Endodermal cell (in vitro differentiated cells): ENCODE results near the gene PSMB8. TPM values are rescaled to one million over a fixed set of nuclear protein-coding genes. Genes with fewer than 3 reads are reported as not detected.

Experiments
- DNase-seq: peaks from one replicate; pipeline ENCODE4 v3.0.0-alpha.2; 2017
- H3K27ac ChIP-seq: 2 replicates; pipeline ENCODE4 v1.5.1; 2013; ENCODE audit warnings: mild to moderate bottlenecking, low read depth, low read length, moderate library complexity
- H3K27me3 ChIP-seq: 2 replicates; pipeline ENCODE4 v1.6.1; 2013; ENCODE audit warnings: mild to moderate bottlenecking, low read length, moderate library complexity; ENCODE audit not compliant: insufficient read depth, control insufficient read depth, poor library complexity, severe bottlenecking
- H3K36me3 ChIP-seq: 2 replicates; pipeline ENCODE4 v1.7.0; 2013; ENCODE audit warnings: mild to moderate bottlenecking, low read length, moderate library complexity; ENCODE audit not compliant: control insufficient read depth, insufficient read depth
- H3K4me1 ChIP-seq: one replicate; pipeline ENCODE4 v1.7.0; 2013; ENCODE audit warnings: low read length; ENCODE audit not compliant: control insufficient read depth, insufficient read depth
- H3K4me3 ChIP-seq: 2 replicates; pipeline ENCODE4 v1.5.1; 2013; ENCODE audit warnings: mild to moderate bottlenecking, low read length, moderate library complexity
- H3K9ac ChIP-seq: 2 replicates; pipeline ENCODE4 v1.6.1; 2013; ENCODE audit warnings: mild to moderate bottlenecking, low read length, moderate library complexity; ENCODE audit not compliant: poor library complexity, severe bottlenecking; ENCODE audit errors: extremely low read depth
- H3K9me3 ChIP-seq: 2 replicates; pipeline ENCODE4 v1.6.1; 2013; ENCODE audit warnings: mild to moderate bottlenecking, low read length, moderate library complexity; ENCODE audit not compliant: control insufficient read depth
- H3K27ac Mint-ChIP-seq: 2 replicates; pipeline ENCODE4 v1.8.0; 2020; ENCODE audit warnings: mixed read lengths
- H3K27me3 Mint-ChIP-seq: 2 replicates; pipeline ENCODE4 v1.8.0; 2021; ENCODE audit warnings: mild to moderate bottlenecking, mixed read lengths; ENCODE audit not compliant: insufficient read depth
- H3K36me3 Mint-ChIP-seq: 2 replicates; pipeline ENCODE4 v1.8.0; 2020; ENCODE audit warnings: low read depth, mixed read lengths
- H3K4me1 Mint-ChIP-seq: 2 replicates; pipeline ENCODE4 v1.8.0; 2020; ENCODE audit warnings: mixed read lengths
- H3K4me3 Mint-ChIP-seq: 2 replicates; pipeline ENCODE4 v1.8.0; 2020; ENCODE audit warnings: mild to moderate bottlenecking, moderate library complexity, mixed read lengths
- H3K9me3 Mint-ChIP-seq: 2 replicates; pipeline ENCODE4 v1.8.0; 2020; ENCODE audit warnings: mild to moderate bottlenecking, mixed read lengths
- CTCF ChIP-seq: fragments of 200-600 bp; sonication (generic); conservative IDR thresholded peaks from 2 replicates; pipeline ENCODE4 v1.5.0; 2021; ENCODE audit warnings: antibody characterized with exemption, mild to moderate bottlenecking
- WGBS, 2 experiments: methylation state at CpG; one replicate each; pipeline versions ENCODE4 v1.1.5 to v1.1.7; 2013; ENCODE audit warnings: missing lambda C conversion rate in 2 of 2, mixed read lengths in 1 of 2; ENCODE audit not compliant: insufficient coverage in 1 of 2, insufficient read length in 1 of 2; 5-methylcytosine and 5-hydroxymethylcytosine counted together
- total RNA-seq, 2 donors: library from RNA; stranded (reverse); fragmentation: NEBNext Ultra II Directional in 1 of 2; extraction: Animal tissue kit (Norgen Biotek cat#: 25700) in 1 of 2; gene quantifications; 2 replicates in 1 of 2; 3 replicates in 1 of 2; pipeline ENCODE4 v1.2.1, GENCODE V29; 2021

Gene PSMB8
- total RNA-seq, 2 donors from 2014 or later: 0.93 to 3.1 TPM

DNA sequence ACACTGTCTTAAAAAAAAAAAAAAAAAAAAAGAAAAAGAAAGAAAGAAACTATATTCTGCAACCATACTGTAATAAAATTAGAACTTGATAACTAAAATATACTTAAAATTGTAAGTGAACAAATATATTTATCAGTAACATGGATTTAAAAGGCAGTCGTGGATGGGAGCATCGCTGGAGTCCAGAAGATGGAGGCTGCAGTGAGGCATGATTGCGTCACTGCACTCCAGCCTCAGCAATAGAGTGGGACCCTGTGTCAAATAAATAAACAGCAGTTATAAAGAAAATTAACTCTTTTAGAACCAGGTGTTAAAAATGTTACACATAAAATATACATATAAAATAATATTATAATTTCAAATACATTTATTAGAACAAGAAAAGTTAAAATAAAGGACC is 18.9 kb upstream of the PSMB8 start:
- Mint-ChIP-seq H3K36me3 (no peaks in the 10 kb centered on the region), H3K4me1 (peaks cover 1% of the 10 kb centered on the region), H3K27me3 (peaks cover 31% of the 10 kb centered on the region), H3K9me3 (no peaks in the 10 kb centered on the region), H3K4me3 (no peak overlapping the region), H3K27ac (no peak overlapping the region)
- Histone ChIP-seq H3K9ac (no peak overlapping the region), H3K27ac (no peak overlapping the region), H3K27me3 (peaks cover 48% of the 10 kb centered on the region), H3K36me3 (no peaks in the 10 kb centered on the region), H3K4me1 (no peaks in the 10 kb centered on the region), H3K9me3 (no peaks in the 10 kb centered on the region), H3K4me3 (no peak overlapping the region)
- TF ChIP-seq CTCF: no peak
- 95% methylated on average over 3 of the region's 3 CpGs; no CpG with 5 or more reads in 1 of the 2 experiments for WGBS, 2 experiments
- DNase-seq: no peak

DNA sequence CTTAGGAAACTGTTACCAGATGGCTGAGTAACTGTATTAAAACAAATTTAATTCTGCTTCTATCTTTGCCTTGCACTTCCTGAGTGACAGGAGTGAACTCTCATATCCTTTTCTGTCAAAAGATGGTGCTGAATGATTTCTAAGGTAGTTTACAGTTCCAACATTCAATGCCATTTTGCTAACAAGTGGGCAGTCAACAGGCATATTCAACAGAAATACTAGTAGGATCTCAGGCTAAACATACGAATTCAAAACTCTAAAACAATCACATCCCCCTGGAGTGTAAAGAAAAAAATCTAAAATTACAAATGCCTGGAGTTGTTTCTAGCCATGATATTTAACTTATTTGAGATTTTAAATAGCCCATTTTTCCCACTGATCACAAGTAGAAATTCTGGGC is 16.8 kb upstream of the PSMB8 start:
- Histone ChIP-seq H3K27me3 (peaks cover 55% of the 10 kb centered on the region), H3K9me3 (no peaks in the 10 kb centered on the region), H3K9ac (no peak overlapping the region), H3K4me3 (no peak overlapping the region), H3K4me1 (no peaks in the 10 kb centered on the region), H3K27ac (no peak overlapping the region), H3K36me3 (no peaks in the 10 kb centered on the region)
- no peak for TF ChIP-seq CTCF
- peaks cover 40% of the 10 kb centered on the region for H3K27me3 Mint-ChIP-seq
- no peak for DNase-seq
- no peaks in the 10 kb centered on the region for H3K36me3 Mint-ChIP-seq
- H3K27ac Mint-ChIP-seq: peak overlapping the region; percentile 47
- H3K9me3 Mint-ChIP-seq: no peaks in the 10 kb centered on the region
- 86% methylated on average over 1 of the region's 1 CpG; no CpG with 5 or more reads in 1 of the 2 experiments for WGBS, 2 experiments
- H3K4me1 Mint-ChIP-seq: peaks cover 1% of the 10 kb centered on the region
- no peak overlapping the region for H3K4me3 Mint-ChIP-seq

DNA sequence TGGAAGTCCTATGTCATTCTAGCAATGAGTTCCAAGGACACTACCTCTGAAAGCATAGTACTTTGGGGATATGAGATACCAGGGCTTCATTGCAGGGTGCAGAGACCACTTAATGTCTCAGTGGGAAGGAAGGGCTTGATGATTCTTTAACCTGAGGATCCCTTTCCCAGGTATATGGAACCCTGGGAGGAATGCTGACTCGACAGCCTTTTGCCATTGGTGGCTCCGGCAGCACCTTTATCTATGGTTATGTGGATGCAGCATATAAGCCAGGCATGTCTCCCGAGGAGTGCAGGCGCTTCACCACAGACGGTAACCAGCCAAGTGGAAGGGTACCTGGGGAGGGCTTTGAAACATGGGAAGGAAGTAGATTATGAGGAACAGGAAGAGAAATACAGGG is 14.3 kb upstream of the PSMB8 start:
- no peak overlapping the region for H3K4me3 Mint-ChIP-seq
- H3K27ac ChIP-seq: no peak overlapping the region
- peaks cover 3% of the 10 kb centered on the region for H3K4me1 Mint-ChIP-seq
- 84 to 90% methylated on average over 3 to 5 of the region's 5 CpGs for WGBS, 2 experiments
- no peak overlapping the region for H3K4me3 ChIP-seq
- no peak overlapping the region for H3K9ac ChIP-seq
- no peak overlapping the region for H3K27ac Mint-ChIP-seq
- peaks cover 65% of the 10 kb centered on the region for H3K27me3 ChIP-seq
- no peaks in the 10 kb centered on the region for H3K9me3 Mint-ChIP-seq
- DNase-seq: no peak
- H3K4me1 ChIP-seq: no peaks in the 10 kb centered on the region
- TF ChIP-seq CTCF: no peak
- H3K36me3 ChIP-seq: no peaks in the 10 kb centered on the region
- no peaks in the 10 kb centered on the region for H3K36me3 Mint-ChIP-seq
- H3K9me3 ChIP-seq: no peaks in the 10 kb centered on the region
- peaks cover 57% of the 10 kb centered on the region for H3K27me3 Mint-ChIP-seq
